ENCODE data around the gene NLGN1. TPM values are rescaled to one million over a fixed set of nuclear protein-coding genes. Genes with fewer than 3 reads are reported as not detected.

Gene NLGN1
- total RNA-seq, 1 experiment from 2014 or later = 5.2 TPM

GRCh38 chr3:174202561-174202960, 805.0 kb downstream of the NLGN1 start:
- Histone ChIP-seq H2BK12ac (ENCODE audit: insufficient read length, low read depth, low read length) (no peak overlapping the region), H3K27me3 (ENCODE audit: insufficient read depth, low read length) (no peaks in the 10 kb centered on the region), H3K23ac (ENCODE audit: insufficient read length, low read depth, low read length) (no peak overlapping the region), H3K27ac (ENCODE audit: insufficient read length, low read depth, low read length) (no peak overlapping the region), H3K79me2 (ENCODE audit: insufficient read depth, low read length) (no peaks in the 10 kb centered on the region), H3T11ph (ENCODE audit: low read length) (no peak overlapping the region), H3K4me2 (ENCODE audit: insufficient read depth, insufficient read length, low read length) (no peak overlapping the region), H4K8ac (replicated peaks; ENCODE audit: insufficient read length, low read depth, low read length) (no peak overlapping the region), H3K4me1 (ENCODE audit: insufficient read depth, low read length) (no peaks in the 10 kb centered on the region; the same call in 1 of the 2 replicates), H3K9ac (ENCODE audit: extremely low read depth, insufficient read length, low read length) (no peak overlapping the region), H3K4ac (ENCODE audit: low read depth, low read length) (no peak overlapping the region), H3K23me2 (ENCODE audit: insufficient read length, low read depth, low read length, poor library complexity, severe bottlenecking) (no peaks in the 10 kb centered on the region), H3K18ac (ENCODE audit: insufficient read length, low read depth, low read length) (no peak overlapping the region), H2BK15ac (ENCODE audit: low read depth, low read length) (no peak overlapping the region), H2BK120ac (ENCODE audit: low read depth, low read length, poor library complexity, severe bottlenecking) (no peak overlapping the region), H4K20me1 (ENCODE audit: control insufficient read depth, insufficient read depth, insufficient read length) (no peaks in the 10 kb centered on the region), H2BK20ac (ENCODE audit: low read depth, low read length, poor library complexity, severe bottlenecking) (no peak overlapping the region), H3K79me1 (ENCODE audit: insufficient read depth, low read depth, low read length, poor library complexity, severe bottlenecking) (no peaks in the 10 kb centered on the region), H2AFZ (ENCODE audit: low read length) (no peak overlapping the region), H3K9me3 (ENCODE audit: control insufficient read depth, low read depth, low read length) (no peaks in the 10 kb centered on the region), H2BK5ac (ENCODE audit: insufficient read length, low read length) (no peak overlapping the region), H4K5ac (ENCODE audit: insufficient read length, low read depth, low read length) (no peak overlapping the region), H3K14ac (ENCODE audit: insufficient read depth, low read length) (no peak overlapping the region), H3K56ac (ENCODE audit: insufficient read length, low read depth, low read length) (no peak overlapping the region), H2AK5ac (ENCODE audit: insufficient read length, low read length) (no peak overlapping the region), H4K91ac (ENCODE audit: insufficient read length, low read depth, low read length) (no peak overlapping the region)
- no peak for DNase-seq
- Mint-ChIP-seq H3K4me3 (no peak overlapping the region), H3K27ac (0 out of 7 replicates have a peak overlapping the region, but pooled peaks of 1 of the 3 experiments have one; percentile 51), H3K9me3 (no peaks in the 10 kb centered on the region), H3K36me3 (ENCODE audit: insufficient read depth in 1 of 3, low read depth in 3 of 3) (no peaks in the 10 kb centered on the region), H3K27me3 (ENCODE audit: low read depth) (no peaks in the 10 kb centered on the region), H3K4me1 (peaks cover 13 to 19% of the 10 kb centered on the region in 2 experiments)
- WGBS (ENCODE audit: extremely low coverage, insufficient read length, low lambda C conversion rate) = no CpG with 5 or more reads among the region's 1 CpG
- no peak for TF ChIP-seq CTCF (conservative IDR thresholded peaks at IDR 0.05)

All from H9 (cell line).